ENCODE data around the gene RGS3. TPM values are rescaled to one million over a fixed set of nuclear protein-coding genes. Genes with fewer than 3 reads are reported as not detected.

The RGS3 gene
- total RNA-seq, 2 experiments from 2014 or later, result 51.0 to 51.5 TPM

GRCh38 chr9:113541019-113541900 is 77.7 kb downstream of the RGS3 start:
- no peak overlapping the region for H3K27ac Mint-ChIP-seq
- peaks cover 25% of the 10 kb centered on the region for H3K4me1 Mint-ChIP-seq (ENCODE audit: low read depth)
- H3K4me3 Mint-ChIP-seq, result no peak overlapping the region
- intact Hi-C loops (cut with micrococcal nuclease), result no loop called here
- TF ChIP-seq, protein P1, sequence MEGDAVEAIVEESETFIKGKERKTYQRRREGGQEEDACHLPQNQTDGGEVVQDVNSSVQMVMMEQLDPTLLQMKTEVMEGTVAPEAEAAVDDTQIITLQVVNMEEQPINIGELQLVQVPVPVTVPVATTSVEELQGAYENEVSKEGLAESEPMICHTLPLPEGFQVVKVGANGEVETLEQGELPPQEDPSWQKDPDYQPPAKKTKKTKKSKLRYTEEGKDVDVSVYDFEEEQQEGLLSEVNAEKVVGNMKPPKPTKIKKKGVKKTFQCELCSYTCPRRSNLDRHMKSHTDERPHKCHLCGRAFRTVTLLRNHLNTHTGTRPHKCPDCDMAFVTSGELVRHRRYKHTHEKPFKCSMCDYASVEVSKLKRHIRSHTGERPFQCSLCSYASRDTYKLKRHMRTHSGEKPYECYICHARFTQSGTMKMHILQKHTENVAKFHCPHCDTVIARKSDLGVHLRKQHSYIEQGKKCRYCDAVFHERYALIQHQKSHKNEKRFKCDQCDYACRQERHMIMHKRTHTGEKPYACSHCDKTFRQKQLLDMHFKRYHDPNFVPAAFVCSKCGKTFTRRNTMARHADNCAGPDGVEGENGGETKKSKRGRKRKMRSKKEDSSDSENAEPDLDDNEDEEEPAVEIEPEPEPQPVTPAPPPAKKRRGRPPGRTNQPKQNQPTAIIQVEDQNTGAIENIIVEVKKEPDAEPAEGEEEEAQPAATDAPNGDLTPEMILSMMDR (IDR thresholded peaks at IDR 0.05), result no peak
- no peaks in the 10 kb centered on the region for H3K9me3 Mint-ChIP-seq
- ChIA-PET CTCF (interaction anchor here (0.9 to 1.3 kb wide), 2 partner anchors 17 to 117 kb away, joined by 3 to 4 read pairs; no protein-coding TSS in a partner anchor), POLR2A (interaction anchor here (1.3 kb wide), 1 partner anchor 18 kb away, joined by 3 read pairs; no protein-coding TSS in a partner anchor)
- no peaks in the 10 kb centered on the region for H3K27me3 Mint-ChIP-seq
- peaks cover 50% of the 10 kb centered on the region for H3K36me3 Mint-ChIP-seq (ENCODE audit: low read depth)
- ATAC-seq (no peak), DNase-seq (no peak)

DNA sequence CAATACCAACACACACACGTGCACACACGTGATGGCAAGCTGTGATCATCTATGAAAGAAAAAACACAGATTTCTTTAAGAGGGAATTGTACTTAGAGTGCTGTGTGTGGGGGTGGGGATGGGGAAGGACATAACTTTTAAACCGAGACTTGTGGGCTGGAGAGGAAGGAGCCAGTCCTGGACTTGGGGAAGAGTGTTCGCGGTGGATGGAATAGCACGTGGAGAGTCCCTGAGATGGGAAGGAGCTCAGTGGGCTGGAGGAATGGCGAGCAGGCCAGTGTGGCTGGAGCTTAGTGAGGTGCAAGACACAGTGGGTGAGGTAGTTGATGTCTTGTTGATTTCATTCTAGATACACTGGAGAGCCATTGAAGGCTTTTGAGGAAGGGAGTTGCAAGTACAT is 78.5 kb downstream of the RGS3 start:
- ChIA-PET CTCF (interaction anchor here (0.9 kb wide), 1 partner anchor 116 kb away, joined by 3 read pairs; no protein-coding TSS in a partner anchor), POLR2A (no interaction called here)
- ATAC-seq, result no peak
- Mint-ChIP-seq H3K9me3 (no peaks in the 10 kb centered on the region), H3K4me1 (ENCODE audit: low read depth) (peaks cover 30% of the 10 kb centered on the region), H3K4me3 (no peak overlapping the region), H3K27me3 (no peaks in the 10 kb centered on the region), H3K36me3 (ENCODE audit: low read depth) (peaks cover 48% of the 10 kb centered on the region), H3K27ac (peak overlapping the region; percentile 18)
- intact Hi-C loops (cut with micrococcal nuclease), result no loop called here
- TF ChIP-seq, protein P1 (IDR thresholded peaks at IDR 0.05), result no peak
- DNase-seq, result no peak

- DNase-seq (no peak), ATAC-seq (no peak)
- CTCF ChIA-PET, result no interaction called here
- Mint-ChIP-seq H3K4me3 (no peak overlapping the region), H3K27me3 (no peaks in the 10 kb centered on the region), H3K36me3 (ENCODE audit: low read depth) (peaks cover 51% of the 10 kb centered on the region), H3K27ac (peak overlapping the region; percentile 36), H3K9me3 (no peaks in the 10 kb centered on the region), H3K4me1 (ENCODE audit: low read depth) (peaks cover 32% of the 10 kb centered on the region)
- intact Hi-C loops (cut with micrococcal nuclease), result no loop called here
- POLR2A ChIA-PET, result interaction anchor here (1.2 kb wide), 1 partner anchor 19 kb away, joined by 4 read pairs; no protein-coding TSS in a partner anchor
- TF ChIP-seq, protein P1 (IDR thresholded peaks at IDR 0.05), result no peak
Observed at GRCh38 chr9:113542741-113543140, 79.2 kb downstream of the RGS3 start.

DNA sequence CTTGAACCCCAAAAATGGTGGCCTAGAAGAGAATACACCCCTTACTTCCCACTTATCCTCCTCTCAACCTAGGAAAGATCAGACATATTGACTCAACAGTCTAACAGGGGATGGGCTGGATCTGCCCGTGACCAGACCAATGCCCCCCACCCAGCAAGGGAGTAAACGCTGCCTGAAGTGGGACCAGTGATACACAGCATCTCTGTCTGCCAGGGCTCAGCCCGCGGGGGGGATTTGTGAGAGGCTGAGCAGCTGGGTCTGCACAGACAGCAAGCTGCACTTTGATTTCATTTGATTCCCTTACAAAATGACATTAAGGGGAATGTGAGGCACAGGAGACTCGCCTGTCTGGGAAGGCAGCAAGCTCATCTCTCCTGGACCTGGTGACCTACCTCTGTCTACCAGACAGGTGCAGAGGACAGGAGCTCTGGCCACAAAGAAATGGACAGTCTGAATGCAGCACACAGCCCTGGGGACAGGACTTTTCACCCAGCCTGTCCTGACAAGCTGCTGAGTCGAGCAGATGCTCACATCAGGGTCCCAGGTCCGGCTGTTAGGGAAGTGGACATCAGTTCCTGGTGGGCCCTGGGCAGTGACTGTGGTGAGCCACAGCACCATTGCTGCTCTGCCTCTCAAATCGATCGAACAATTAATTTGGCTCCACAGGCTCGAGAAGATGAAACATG is 79.9 kb downstream of the RGS3 start:
- DNase-seq, result no peak
- H3K27me3 Mint-ChIP-seq, result no peaks in the 10 kb centered on the region
- no peak overlapping the region for H3K27ac Mint-ChIP-seq
- intact Hi-C loops (cut with micrococcal nuclease), result no loop called here
- TF ChIP-seq, protein P1 (IDR thresholded peaks at IDR 0.05), result no peak
- H3K9me3 Mint-ChIP-seq, result no peaks in the 10 kb centered on the region
- CTCF ChIA-PET, result interaction anchor here (2.4 kb wide), 1 partner anchor 39 kb away, joined by 6 read pairs; no protein-coding TSS in a partner anchor
- no peak overlapping the region for H3K4me3 Mint-ChIP-seq
- H3K4me1 Mint-ChIP-seq (ENCODE audit: low read depth), result peaks cover 38% of the 10 kb centered on the region
- POLR2A ChIA-PET, result interaction anchor here (1.2 kb wide), 1 partner anchor 20 kb away, joined by 4 read pairs; no protein-coding TSS in a partner anchor
- H3K36me3 Mint-ChIP-seq (ENCODE audit: low read depth), result peaks cover 57% of the 10 kb centered on the region
- no peak for ATAC-seq

Data from activated CD8-positive, alpha-beta T cell treated with anti-CD3 and anti-CD28 coated beads for 36 hours (primary cell).